Measurements from ENCODE around the gene DCAF6. TPM values are rescaled to one million over a fixed set of nuclear protein-coding genes. Genes with fewer than 3 reads are reported as not detected.

Gene DCAF6
- total RNA-seq, 2 experiments from 2014 or later, result 23.2 to 30.6 TPM

GRCh38 chr1:167929725-167930124 is 6.8 kb upstream of the DCAF6 start:
- H3K27ac ChIP-seq (ENCODE audit: low read depth, low read length, poor library complexity, severe bottlenecking), result no peak overlapping the region
- H4K20me1 ChIP-seq (ENCODE audit: insufficient read depth, low read length), result no peaks in the 10 kb centered on the region
- no peaks in the 10 kb centered on the region for H3K9me2 ChIP-seq (ENCODE audit: insufficient read depth, low read length)
- no TSS peak for BruUV-seq (replicated peaks)
- intact Hi-C loops (cut with micrococcal nuclease; ENCODE audit: unreplicated experiment), result no loop called here
- DNase-seq (ENCODE audit: low spot score), result no peak
- no peak overlapping the region for H2AFZ ChIP-seq (ENCODE audit: low read length)
- CTCF ChIA-PET (ENCODE audit: unreplicated experiment), result interaction anchor here (0.7 kb wide), 1 partner anchor 8 kb away, joined by 3 read pairs; no protein-coding TSS in a partner anchor
- H3K79me2 ChIP-seq (ENCODE audit: insufficient read depth, low read depth, low read length), result peaks cover 73% of the 10 kb centered on the region; the same call in 1 of the 2 replicates
- H3K4me3 ChIP-seq (ENCODE audit: low read depth, low read length, poor library complexity, severe bottlenecking), result no peak overlapping the region
- H3K4me2 ChIP-seq (ENCODE audit: low read length), result no peak overlapping the region
- no peaks in the 10 kb centered on the region for H3K36me3 ChIP-seq (ENCODE audit: insufficient read depth, low read length)
- POLR2A ChIA-PET, result interaction anchor here (1.0 to 1.2 kb wide), 2 partner anchors 12 to 21 kb away, joined by 3 to 4 read pairs; no protein-coding TSS in a partner anchor
- H3K4me1 ChIP-seq (ENCODE audit: insufficient read depth, low read length, poor library complexity, severe bottlenecking), result peaks cover 24% of the 10 kb centered on the region
- H3K9me3 ChIP-seq (ENCODE audit: low read length), result no peaks in the 10 kb centered on the region
- TF ChIP-seq CTCF (conservative IDR thresholded peaks at IDR 0.05; ENCODE audit: low read length), result no peak
- TF ChIP-seq EZH2phosphoT487 (IDR thresholded peaks at IDR 0.05; ENCODE audit: borderline replicate concordance, low read depth, low read length), result no peak

GRCh38 chr1:167933788-167934187 is 2.7 kb upstream of the DCAF6 start:
- Histone ChIP-seq H3K4me3 (ENCODE audit: low read depth, low read length, poor library complexity, severe bottlenecking) (peak overlapping the region; percentile 90), H3K36me3 (ENCODE audit: insufficient read depth, low read length) (no peaks in the 10 kb centered on the region), H4K20me1 (ENCODE audit: insufficient read depth, low read length) (peaks cover 8% of the 10 kb centered on the region; the same call in 1 of the 2 replicates), H3K9me3 (ENCODE audit: low read length) (no peaks in the 10 kb centered on the region), H3K9me2 (ENCODE audit: insufficient read depth, low read length) (no peaks in the 10 kb centered on the region), H2AFZ (ENCODE audit: low read length) (no peak overlapping the region), H3K4me1 (ENCODE audit: insufficient read depth, low read length, poor library complexity, severe bottlenecking) (peaks cover 22% of the 10 kb centered on the region), H3K27ac (ENCODE audit: low read depth, low read length, poor library complexity, severe bottlenecking) (no peak overlapping the region), H3K4me2 (ENCODE audit: low read length) (peak overlapping the region; percentile 87), H3K79me2 (ENCODE audit: insufficient read depth, low read depth, low read length) (peaks cover 74% of the 10 kb centered on the region)
- intact Hi-C loops (cut with micrococcal nuclease; ENCODE audit: unreplicated experiment), result loop anchor here (2.0 kb wide), 1 partner anchor 211 kb away; no protein-coding TSS in a partner anchor
- TF ChIP-seq EZH2phosphoT487 (IDR thresholded peaks at IDR 0.05; ENCODE audit: borderline replicate concordance, low read depth, low read length) (no peak), CTCF (conservative IDR thresholded peaks at IDR 0.05; ENCODE audit: low read length) (no peak)
- DNase-seq (ENCODE audit: low spot score), result no peak
- BruUV-seq (replicated peaks), result TSS peak; percentile 64
- POLR2A ChIA-PET, result interaction anchor here (0.6 to 1.1 kb wide), 5 partner anchors 10 to 604 kb away, joined by 3 to 4 read pairs (median 3); partner anchors contain the start of gene ADCY10
- CTCF ChIA-PET (ENCODE audit: unreplicated experiment), result interaction anchor here (1.2 kb wide), 1 partner anchor 16 kb away, joined by 3 read pairs; no protein-coding TSS in a partner anchor
